T follicular helper cell (primary cell): ENCODE data around the gene CDH2.

Experiments used
- DNase-seq: peaks from one replicate; pipeline ENCODE4 v3.0.0-alpha.2; 2020; ENCODE audit warnings: low read depth
- total RNA-seq, 2 experiments: gene quantifications; one replicate each; lab custom pipeline; 2026; lab: John Stamatoyannopoulos, UW

CDH2 gene
- total RNA-seq, result 0.26 to 2.1 reads per million in 2 experiments

DNA sequence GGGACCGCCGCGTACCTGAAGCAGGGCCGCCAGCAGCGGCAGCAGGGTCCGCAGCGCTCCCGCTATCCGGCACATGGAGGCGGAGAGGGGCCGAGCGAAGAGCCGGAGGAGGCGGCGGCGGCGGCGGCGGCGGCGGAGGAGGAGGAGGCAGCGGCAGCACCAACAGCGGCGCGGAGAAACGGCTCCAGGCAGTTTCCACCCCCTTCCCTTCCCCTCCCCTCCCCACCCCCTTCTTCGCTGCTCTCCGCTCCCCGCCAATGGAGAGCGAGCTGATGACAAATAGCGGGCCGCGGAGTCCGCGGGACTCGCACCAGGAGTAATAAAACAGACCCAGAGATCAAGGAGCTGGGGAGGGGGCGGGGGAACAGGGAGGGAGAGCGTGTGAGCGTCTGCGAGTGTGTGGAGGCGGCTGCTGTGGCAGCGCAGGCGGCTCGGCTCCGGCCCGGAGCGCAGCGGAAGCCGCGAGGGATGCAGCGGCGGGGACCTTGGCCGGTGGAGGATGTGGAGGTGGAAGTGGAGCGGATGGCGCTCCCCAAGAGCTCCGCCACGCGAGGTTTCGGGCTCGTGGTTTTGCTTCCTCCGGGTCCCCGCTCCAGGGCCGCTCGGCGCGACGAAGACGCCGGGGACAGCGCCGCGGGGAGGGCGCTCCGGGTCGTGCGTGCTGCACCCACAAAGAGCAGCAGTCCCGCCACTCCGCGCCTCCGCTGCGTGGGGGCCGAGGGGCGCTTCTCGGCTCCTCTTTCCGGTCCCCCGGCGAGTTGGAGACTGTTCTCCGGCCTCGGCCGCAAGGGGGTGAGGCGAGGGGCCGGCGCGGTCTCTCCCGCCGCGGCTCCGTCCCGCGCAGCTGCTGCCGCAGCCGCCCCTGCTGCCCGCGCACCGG, at the start of gene CDH2:
CDH2 (minus strand) TSS at position 183 of the 880 bp plus-strand sequence; CDS start at position 75, 108 bp downstream.
- DNase-seq, result no peak

DNA sequence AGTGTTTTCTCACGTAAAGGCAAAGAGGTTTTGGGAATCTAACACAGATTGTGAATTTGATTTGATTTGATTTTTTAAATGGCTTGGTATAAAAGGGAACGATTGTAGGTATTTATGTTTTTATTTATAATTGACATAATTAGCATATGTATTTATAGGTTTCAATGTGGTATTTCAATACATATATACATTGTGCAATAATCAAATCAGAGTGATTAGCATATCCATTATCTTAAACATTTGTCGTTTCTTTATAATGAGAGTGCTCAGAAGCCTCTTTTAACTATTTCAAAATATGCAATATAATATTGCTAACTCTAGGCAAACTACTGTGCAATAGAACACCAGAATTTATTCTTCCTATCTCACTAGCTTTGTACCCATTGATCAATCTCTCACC, 35.1 kb upstream of the CDH2 start:
- DNase-seq, result no peak

- no peak for DNase-seq
Measured at GRCh38 chr18:28208712-28209265, 31.9 kb upstream of the CDH2 start.

DNA sequence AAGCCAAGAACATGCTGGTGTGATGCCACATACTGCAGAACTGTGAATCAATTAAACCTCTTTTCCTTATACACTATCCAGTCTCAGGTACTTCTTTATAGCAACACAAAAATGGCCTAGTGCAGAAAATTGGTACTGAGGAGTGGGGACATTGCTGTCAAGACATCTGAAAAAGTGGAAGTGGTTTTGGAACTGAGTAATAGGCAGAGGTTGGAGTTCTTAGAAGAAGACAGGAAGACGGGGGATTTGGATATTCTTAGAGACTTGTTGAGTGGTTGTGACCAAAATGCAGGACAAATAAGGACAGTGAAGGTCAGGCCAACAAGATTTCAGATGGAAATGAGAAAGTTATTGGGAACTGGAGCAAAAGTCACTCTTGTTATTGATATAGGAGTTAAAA, 31.3 kb upstream of the CDH2 start:
- DNase-seq, result no peak

DNA sequence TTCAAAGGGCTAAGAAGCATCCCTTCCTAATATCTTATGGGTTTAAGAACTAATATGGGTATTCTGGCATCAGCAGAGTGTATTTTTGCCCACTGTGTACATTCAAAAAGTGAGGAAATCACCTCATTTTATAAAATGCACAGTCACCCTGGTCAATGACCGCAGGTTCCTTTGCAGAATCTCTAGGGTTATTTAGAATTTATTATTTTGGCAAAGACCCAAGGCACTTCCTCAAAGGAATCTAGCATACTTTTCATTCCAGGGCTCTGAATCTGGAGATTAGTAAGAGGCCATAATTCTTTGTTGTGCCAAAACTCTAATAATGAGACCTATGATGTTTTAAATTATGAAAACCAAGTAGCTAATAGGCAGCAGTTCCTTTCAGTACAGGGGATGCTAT, 27.2 kb upstream of the CDH2 start:
- DNase-seq, result no peak

GRCh38 chr18:28201056-28201455, 24.1 kb upstream of the CDH2 start:
- no peak for DNase-seq

DNA sequence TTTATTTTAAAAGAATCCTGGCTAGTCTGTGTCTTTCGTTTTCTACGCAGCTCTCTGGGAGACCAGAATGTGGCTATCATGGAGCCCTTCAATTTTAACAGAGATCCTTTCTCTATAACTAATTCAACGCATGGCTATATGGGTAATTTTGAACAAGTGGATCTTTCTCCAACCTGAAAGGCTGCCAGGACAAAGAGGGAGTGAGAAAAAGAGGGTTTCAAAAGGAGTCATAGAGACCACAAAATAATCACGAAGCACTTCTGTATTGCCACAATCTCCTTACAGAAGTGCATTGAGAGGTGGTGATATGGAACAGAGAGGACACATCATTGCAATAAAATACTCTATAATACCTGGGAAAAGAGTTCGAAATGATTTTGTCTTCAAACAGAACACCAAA, 21.7 kb upstream of the CDH2 start:
- no peak for DNase-seq

DNA sequence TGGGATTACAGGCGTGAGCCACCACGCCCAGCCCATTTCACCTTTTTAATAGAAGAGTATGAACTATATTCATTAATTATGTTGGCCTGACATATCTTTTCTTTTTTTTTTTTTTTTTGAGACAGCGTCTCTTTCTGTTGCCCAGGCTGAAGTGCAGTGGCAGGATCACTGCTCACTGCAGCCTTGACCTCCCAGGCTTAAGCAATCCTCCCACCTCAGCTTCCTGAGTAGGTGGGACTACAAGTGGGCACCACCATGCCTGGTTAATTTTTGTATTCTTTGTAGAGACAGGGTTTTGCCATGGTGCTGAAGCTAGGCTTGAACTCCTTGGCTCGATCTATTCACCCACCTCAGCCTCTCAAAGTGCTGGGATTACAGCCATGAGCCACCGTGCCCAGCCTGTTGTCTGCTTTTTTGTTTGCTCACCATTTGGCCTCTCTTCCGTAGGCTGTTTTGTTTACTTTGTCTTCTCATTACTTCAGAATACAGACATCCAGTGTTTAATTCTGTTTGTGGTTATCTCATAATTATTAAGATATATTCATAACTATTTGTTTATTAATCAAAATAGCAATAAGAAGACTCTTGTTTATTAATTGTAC, 16.3 kb upstream of the CDH2 start:
- no peak for DNase-seq

DNA sequence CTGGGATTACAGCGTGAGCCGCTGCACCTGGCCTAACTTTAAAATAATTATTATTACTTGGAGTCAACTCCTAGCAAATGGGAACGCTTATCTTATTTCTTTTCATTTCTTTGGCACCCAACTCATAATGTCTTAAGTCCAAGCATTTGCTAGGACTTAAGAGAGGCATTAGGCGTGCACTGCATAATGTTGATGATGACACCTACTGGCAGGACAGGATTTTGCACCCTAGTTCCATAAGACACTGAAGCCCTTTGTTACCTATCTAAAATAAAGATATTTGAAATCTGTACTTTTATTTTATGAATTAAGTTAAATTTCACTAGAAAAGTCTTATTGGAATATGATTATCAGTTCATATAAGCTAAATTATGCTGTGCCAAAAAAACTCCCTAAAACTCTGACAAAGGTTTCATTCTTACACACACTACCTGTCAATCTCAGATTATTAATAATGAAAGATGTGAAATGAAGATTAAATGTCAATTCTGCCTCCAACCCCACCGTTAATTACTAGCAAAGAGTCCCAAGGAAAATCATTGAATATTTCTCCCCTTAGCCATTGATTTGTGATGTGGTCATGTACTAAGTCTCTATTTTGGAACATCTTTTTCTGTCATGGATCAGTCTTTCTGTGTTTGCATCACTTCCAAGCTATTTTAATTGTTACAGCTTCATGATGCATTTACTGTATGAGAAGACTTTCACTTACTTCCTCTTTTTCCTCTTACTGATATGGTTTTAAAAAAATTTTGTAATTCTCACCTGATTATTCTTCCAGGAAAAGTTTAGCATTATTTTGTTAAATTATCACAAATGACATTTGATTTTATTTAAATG, 12.7 kb upstream of the CDH2 start:
- no peak for DNase-seq

DNA sequence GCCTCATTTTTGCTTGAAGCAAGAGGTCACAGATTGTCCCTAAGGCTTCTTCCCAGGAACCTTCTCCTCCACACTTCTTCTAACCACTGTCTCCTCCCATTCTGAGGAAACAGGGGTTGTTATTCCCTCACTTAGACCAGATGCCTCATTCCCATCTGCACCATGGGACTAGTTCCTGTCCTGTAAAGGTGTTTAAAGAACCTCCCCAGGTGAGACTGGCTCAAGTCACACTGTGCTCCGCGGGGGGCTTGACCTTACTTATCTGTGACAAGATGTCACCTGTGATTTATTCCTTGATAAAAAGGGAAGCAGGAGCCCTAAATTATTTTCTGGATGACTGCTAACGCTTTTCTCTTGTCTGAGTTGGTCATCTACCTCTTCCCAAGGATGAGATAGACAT, 8.2 kb upstream of the CDH2 start:
- DNase-seq, result no peak

DNA sequence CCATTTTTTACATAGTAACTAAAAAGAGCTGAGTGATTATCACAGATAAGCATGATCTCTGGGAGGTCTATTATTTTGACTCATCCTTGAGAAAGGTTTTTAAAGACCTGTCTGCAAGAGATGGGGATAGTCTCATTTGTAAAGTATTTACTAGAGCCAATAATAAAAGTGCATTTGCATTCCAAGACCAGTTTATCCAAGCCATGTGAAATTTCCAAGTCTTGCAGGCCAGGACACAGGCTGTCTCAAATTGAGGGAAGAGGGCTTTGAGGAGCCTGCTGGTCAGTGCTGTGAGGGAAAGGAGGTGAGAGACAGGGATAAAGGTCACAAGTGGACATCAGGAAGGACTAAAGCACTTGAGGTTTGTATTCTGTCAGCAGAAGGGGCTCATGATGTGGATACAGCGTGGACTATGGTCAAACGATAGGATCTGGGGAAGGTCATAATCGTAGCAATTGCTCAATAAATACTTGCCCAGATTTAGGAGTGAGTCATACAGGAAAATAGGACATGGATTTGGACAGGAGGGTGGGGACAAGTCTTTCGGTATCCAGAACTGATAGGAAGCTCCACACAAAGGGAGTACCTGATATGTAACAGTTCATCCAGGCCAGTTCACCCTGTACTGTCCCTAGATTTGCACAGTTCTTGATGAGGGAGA, 6.6 kb upstream of the CDH2 start:
- no peak for DNase-seq

- DNase-seq, result no peak
Measured at GRCh38 chr18:28181616-28182015, 4.7 kb upstream of the CDH2 start.

DNA sequence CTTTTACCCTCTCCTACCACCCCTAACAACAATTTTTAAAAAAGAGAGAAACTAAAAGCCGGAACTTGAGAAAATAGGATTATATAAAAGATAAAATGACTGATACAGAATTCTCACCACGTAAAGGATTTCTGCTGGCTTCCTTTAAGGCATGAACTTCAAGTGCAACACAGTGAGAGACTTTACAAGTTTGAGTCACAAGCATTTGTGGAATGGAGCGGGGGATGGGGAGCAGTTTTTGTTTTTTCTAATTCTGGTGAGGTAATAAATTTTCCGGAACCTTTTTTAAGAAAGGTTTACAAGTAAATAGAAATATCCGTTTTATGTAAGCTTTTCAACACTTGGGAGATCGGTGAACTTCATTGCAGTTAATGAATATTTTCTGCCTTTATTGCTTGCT, 1.8 kb upstream of the CDH2 start:
- DNase-seq, result no peak

GRCh38 chr18:28177828-28178635, 1.1 kb upstream of the CDH2 start:
- no peak for DNase-seq

DNA sequence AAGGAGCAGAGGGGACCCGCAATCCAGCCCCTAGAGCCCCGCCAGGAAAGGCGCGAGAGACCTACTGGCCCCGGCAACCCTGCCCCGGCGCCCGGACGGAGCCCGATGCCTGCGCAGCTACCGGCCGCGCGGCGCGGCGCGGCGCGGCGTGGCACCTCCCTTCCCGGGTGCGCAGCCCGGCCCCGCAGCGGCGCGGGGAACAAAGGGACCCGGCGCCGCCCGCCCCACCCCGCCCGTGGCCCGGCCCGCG, 307 bp downstream of the CDH2 start:
- no peak for DNase-seq

DNA sequence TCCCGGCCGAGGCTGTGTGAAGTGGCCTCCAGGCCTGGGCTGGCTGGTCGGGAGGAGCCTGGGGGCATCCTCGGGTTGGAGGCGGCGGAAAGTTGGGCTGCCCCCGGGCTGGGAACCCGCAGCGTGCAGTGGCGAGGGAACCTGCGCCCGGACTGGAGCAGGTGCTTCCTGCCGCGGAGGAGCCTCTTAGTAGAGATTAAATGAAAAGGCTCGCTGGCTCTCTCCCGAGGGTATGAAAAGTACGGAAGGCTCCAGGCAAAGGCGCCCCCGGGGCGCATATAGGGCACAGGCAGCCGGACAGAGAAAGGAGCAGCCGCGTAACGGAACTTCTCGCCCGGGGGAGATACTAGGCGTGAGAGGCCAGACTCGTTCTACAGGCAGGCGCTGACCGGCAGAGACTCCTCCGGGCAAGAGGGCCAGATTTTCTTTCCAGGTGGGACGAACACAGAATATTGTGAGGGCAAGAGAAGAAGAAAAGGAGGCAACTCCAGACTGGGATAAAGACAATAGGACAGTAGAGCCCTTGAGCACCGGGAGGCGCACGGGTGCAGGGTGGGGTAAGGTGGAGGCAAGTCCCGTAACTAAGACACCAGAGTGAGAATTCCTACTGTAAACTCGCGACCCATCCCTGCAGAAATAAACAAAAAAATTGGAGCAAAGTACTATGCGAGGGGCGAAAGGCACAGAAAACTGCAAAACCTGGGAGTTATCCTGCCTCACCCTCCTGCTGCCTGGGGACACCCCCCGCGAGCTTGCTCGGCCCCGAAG, 816 bp downstream of the CDH2 start:
- no peak for DNase-seq

- DNase-seq, result no peak
Measured at GRCh38 chr18:28175150-28175929, 1.6 kb downstream of the CDH2 start.

DNA sequence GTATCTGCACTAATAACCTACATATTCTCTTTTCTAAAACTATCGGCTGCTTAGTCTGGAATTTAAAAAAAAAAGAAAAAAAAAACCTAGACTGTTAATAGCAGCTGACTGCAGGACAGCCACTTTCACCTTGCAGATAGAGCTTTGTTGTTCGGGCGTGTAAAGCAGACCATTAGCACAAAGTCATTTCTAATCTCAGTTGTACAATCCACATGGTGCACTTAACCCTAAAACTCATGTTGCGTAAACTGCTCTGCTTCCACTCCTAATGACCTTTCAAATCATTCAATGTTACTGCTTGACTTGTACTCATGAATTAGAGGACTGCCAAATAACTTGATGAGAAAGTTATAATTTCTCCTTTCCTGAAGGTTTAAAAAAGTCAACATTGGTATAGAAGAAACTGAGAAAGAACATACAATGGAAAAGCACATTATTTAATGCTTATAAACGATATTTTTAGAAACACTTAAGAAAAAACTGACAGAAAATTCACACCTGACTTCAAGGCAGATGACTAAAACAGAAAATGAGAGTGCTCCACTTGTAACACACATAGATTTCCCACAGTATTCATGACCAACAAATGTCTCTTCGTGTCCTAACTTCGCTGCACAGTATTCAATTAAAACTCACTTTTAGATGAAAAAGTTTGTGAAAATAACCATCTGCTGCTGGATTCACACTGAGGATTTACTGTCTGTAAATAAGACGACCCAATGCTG, 2.6 kb downstream of the CDH2 start:
- no peak for DNase-seq

- DNase-seq, result no peak
Measured at GRCh38 chr18:28171837-28172236, 5.1 kb downstream of the CDH2 start.
